ENCODE measurements around the gene SND1.

Gene SND1

DNA sequence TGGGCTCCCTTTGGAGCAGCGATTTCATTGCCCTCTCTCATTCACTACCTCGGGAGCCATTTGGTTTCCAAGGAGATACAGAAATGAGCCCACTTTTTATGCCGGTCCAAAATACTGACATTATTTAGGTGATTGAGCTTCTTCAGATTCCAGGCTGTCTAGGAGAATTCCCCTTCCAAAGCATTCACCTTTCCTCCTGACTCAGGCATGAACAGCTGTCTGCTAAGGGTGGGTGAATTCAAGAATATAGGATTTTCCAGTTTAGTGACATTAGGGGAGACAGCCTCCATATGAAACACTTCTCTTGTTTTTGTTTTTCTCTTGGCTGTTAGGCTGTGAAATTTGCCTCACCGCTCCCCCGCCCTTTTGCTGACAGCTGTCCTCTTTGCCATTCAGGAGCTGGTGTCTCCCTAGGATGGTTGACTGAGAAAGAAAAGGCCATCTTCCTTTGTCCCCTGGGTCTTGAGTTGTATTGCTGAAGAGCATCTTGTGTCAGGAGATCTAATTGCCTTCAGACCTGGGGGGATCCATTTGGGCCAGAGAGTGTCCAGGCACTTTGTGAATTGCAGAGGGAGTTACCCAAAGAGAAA is 322.5 kb downstream of the SND1 start:
- TF ChIP-seq CTCF (IDR thresholded peaks at IDR 0.05; ENCODE audit: borderline replicate concordance, insufficient read depth, low read depth, low read length) = no peak

DNA sequence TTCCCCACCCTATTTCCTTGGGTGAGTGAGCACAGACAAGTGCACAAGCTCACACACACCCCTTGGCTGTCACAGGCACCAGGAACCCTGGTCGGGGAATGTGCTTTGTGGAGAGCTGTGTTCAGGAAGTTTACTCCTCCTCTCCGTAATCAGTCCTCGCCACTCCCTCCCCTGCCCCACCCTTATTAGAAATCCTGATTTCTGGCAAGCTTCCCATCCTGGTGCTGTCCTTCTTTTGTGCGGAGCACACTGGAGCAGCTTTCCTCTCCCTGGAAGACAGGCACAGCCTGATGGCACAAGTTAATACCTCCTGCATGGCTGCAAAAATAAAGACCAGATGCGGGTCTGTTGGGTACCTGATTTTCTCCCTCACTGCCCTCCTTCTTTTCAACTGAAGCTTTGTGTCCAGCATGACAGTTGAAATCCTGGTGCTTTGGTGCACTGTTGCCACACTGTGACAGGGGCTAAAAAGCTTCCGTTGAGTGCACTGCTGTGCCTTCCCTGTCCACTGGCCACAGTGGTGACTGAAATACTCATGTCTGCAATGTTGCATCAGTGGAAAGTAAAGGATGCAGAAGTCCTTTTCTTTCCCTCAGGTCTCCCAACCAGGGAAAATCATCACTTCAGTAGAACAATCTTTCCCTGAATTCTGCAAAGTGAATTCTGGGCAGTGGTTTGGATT is 324.2 kb downstream of the SND1 start:
- no peak for TF ChIP-seq CTCF (IDR thresholded peaks at IDR 0.05; ENCODE audit: borderline replicate concordance, insufficient read depth, low read depth, low read length)
- H3K4me3 ChIP-seq (ENCODE audit: low read depth, low read length) = no peak overlapping the region

More for the DNA sequence above, 322.5 kb downstream of the SND1 start:
- no peak overlapping the region for H3K4me3 ChIP-seq (ENCODE audit: low read depth, low read length)

GRCh38 chr7:127976738-127977120 is 324.7 kb downstream of the SND1 start:
- TF ChIP-seq CTCF (IDR thresholded peaks at IDR 0.05; ENCODE audit: borderline replicate concordance, insufficient read depth, low read depth, low read length) = no peak
- H3K4me3 ChIP-seq (ENCODE audit: low read depth, low read length) = no peak overlapping the region

DNA sequence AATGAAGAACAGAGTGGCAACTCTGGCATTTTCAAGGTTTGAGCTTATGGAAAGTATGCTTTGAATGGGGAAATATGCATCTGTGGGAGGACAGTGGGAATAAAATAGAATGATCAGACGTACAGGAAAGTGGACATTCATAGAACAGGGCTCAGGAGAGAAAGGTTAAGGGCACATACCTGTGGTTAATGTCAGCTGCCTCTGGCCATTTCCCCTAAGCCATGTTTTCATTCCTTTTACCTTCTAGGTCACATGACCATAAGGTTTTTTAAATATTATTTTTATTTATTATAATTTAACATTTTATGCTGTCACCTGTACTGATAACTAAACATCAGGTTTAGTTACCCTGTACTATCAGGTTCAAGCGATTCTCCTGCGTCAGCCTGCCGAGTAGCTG is 326.4 kb downstream of the SND1 start:
- no peak overlapping the region for H3K4me3 ChIP-seq (ENCODE audit: low read depth, low read length)
- no peak for TF ChIP-seq CTCF (IDR thresholded peaks at IDR 0.05; ENCODE audit: borderline replicate concordance, insufficient read depth, low read depth, low read length)

DNA sequence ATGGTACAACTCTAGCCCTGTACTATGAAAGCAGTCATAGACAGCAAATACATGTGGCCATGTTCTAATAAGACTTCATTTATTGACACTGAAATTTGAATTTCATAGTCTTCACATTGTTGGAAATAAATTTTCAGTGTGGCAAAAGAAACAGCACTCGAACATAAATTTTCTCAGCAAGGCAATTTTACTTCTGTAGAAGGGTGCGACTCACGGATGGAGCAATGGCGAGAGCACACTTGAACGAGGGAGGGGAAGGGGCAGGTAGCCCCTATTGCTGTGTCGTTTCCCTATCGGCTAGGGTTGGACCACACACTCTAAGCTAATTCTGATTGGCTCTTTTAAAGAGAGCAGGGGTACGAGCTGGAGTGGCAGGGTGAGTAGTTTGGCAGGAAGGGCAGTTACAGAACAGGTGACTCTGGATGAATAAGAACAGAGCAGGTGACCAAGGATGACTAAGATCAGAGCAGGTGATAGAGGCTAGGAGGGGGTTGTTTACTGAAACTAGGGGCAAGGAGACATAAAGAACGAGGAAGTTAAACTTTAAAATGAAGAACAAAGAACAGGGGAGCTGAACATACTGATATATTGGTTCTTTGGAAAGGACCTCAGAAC is 327.2 kb downstream of the SND1 start:
- TF ChIP-seq CTCF (IDR thresholded peaks at IDR 0.05; ENCODE audit: borderline replicate concordance, insufficient read depth, low read depth, low read length) = no peak

DNA sequence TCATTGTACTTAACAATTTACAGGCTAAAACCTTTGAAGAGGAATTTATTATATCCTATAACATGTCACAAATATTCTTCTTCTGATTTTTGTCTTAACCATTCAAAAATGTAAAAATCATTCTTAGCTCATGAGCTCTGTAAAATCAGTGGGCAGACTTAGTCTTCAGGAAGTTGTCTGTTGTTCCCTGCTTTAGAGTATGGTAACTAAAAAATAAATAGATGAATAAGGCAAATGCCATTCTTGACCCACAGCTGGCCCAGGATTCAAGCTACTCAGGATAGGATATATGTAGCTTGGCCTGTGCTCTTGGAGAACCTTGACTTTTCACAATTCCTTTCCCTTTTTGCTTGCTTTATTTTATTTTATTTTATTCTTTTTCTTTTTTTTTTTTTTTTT is 327.7 kb downstream of the SND1 start:
- no peak overlapping the region for H3K4me3 ChIP-seq (ENCODE audit: low read depth, low read length)
- no peak for TF ChIP-seq CTCF (IDR thresholded peaks at IDR 0.05; ENCODE audit: borderline replicate concordance, insufficient read depth, low read depth, low read length)

More for the DNA sequence above, 327.2 kb downstream of the SND1 start:
- H3K4me3 ChIP-seq (ENCODE audit: low read depth, low read length) = no peak overlapping the region

DNA sequence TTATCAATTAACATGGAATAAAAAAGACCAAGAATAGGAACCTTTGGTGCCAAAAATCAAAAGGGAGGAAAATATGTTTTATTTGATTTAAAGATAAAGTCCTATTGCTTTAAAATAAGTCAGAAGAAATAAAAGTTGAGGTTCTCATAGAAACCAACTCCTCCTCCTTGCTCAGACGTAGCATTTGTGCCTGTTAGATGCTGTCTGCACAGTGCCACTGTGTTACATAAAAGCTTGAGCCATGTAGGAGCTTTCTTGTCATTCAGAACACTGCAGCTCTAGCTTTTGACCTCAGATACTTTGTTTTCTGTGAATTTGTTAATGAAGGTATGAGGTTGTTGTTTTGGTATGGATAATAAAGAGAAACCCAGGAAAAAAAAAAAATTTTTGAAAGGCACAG is 328.9 kb downstream of the SND1 start:
- TF ChIP-seq CTCF (IDR thresholded peaks at IDR 0.05; ENCODE audit: borderline replicate concordance, insufficient read depth, low read depth, low read length) = no peak
- H3K4me3 ChIP-seq (ENCODE audit: low read depth, low read length) = no peak overlapping the region

All from GM12875 (cell line).